Large intestine (tissue), 3 donors: Measurements from ENCODE around the gene FBXL12. TPM values are rescaled to one million over a fixed set of nuclear protein-coding genes. Genes with fewer than 3 reads are reported as not detected.
"Not testable (repeated sequence)": the region's sequence is repeated elsewhere in the genome, so short reads cannot be mapped to it uniquely, and the experiment has no call there.

Experiments used
- DNase-seq, 2 donors: peaks; one replicate each; pipeline versions ENCODE4 v3.0.0 to v3.0.0-alpha.2; 2013
- H3K27ac ChIP-seq: one replicate; pipeline ENCODE4 v1.5.1; 2013; ENCODE audit warnings: low read length
- H3K27me3 ChIP-seq: 2 replicates; pipeline ENCODE4 v1.6.1; 2013; ENCODE audit warnings: low read length; ENCODE audit not compliant: control insufficient read depth, insufficient read depth
- H3K36me3 ChIP-seq: 2 replicates; pipeline ENCODE4 v1.6.1; 2013; ENCODE audit warnings: low read length; ENCODE audit not compliant: control insufficient read depth, insufficient read depth
- H3K4me1 ChIP-seq: one replicate; pipeline ENCODE4 v1.6.1; 2013; ENCODE audit warnings: low read length; ENCODE audit not compliant: control insufficient read depth, insufficient read depth
- H3K4me3 ChIP-seq: one replicate; pipeline ENCODE4 v1.5.1; 2013; ENCODE audit warnings: low read length
- H3K9me3 ChIP-seq: one replicate; pipeline ENCODE4 v1.6.1; 2013; ENCODE audit warnings: mild to moderate bottlenecking, low read depth, low read length, moderate library complexity; ENCODE audit not compliant: control insufficient read depth
- WGBS: methylation state at CpG from one replicate; pipeline ENCODE4 v1.1.5; 2013; ENCODE audit warnings: low lambda C conversion rate; ENCODE audit not compliant: insufficient coverage; 5-methylcytosine and 5-hydroxymethylcytosine counted together
- polyA plus RNA-seq: library from polyadenylated mRNA; unstranded; fragments of 120-200 nt; gene quantifications from one replicate; pipeline ENCODE4 v1.2.1, GENCODE V29; 2013

FBXL12 gene
- polyA plus RNA-seq, 1 donor: 39.2 TPM

DNA sequence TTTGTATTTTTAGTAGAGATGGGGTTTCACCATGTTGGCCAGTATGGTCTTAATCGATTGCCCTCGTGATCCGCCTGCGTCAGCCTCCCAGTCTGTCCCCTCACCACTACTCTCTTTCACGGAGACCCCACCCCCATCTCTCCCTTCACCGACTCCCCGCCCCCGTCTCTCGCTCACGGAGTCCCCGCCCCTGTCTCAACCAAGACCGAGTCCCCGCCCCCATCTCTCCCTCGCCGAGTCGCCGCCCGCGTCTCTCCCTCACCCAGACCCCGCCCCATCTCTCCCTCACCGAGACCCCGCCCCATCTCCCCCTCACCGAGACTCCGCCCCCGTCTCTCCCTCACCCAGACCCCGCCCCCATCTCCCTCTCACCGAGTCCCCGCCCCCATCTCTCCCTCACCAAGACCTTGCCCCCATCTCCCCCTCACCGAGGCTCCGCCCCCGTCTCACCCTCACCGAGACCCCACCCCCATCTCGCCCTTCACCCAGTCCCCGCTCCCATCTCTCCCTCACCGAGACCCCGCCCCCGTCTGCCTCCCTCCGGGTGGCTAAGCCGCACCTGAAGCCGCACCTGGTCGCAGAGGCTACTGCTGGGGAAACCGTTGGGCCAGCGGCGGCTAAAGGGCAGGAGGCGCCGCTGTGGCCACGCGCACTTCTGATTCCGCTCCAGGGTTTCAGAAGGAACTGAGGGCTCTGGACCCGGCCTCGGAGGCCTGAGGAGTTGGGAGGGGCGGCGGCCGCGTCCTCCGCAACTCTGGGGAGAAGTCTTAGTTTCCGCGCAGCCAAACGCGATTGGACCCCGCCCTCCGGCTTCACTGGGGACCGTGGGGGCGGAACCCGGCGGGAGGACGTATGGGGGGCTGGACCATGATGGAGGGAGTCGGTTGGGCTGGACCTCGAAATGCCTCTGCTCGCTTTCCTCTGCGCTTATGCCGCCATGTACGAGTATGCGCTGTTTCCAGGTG, 33.2 kb downstream of the FBXL12 start:
- H3K4me3 ChIP-seq: peak overlapping the region; percentile 65
- DNase-seq: peak; percentile 98
- H3K27me3 ChIP-seq: no peaks in the 10 kb centered on the region
- H3K9me3 ChIP-seq: no peaks in the 10 kb centered on the region
- peak overlapping the region; percentile 97 for H3K27ac ChIP-seq
- no peaks in the 10 kb centered on the region for H3K36me3 ChIP-seq
- H3K4me1 ChIP-seq: peaks cover 29% of the 10 kb centered on the region
- WGBS: no CpG with 5 or more reads among the region's 74 CpGs

DNA sequence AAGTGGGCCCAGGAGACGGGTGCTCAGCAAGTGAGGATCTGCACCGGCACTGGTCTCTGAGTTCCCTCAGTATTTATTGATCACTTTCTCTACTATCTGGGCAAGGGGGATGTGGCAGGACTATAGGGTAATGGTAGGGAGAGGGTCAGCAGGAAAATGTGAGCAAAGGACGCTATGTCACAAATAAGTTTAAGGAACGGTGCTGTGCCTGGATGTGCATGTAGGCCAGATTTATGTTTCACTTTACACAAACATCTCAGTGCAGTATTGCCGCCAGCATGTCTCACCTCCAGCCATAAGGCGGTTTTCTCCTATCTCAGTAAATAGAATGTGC, 34.7 kb downstream of the FBXL12 start:
- Histone ChIP-seq H3K27ac (peak overlapping the region; percentile 83), H3K4me1 (peaks cover 22% of the 10 kb centered on the region), H3K4me3 (peak overlapping the region; percentile 4)
- peak in 1 of 2 donors; percentile 41 for DNase-seq
- not testable (repeated sequence) for H3K9me3 ChIP-seq, H3K36me3 ChIP-seq, H3K27me3 ChIP-seq
- no CpG with 5 or more reads among the region's 6 CpGs for WGBS

DNA sequence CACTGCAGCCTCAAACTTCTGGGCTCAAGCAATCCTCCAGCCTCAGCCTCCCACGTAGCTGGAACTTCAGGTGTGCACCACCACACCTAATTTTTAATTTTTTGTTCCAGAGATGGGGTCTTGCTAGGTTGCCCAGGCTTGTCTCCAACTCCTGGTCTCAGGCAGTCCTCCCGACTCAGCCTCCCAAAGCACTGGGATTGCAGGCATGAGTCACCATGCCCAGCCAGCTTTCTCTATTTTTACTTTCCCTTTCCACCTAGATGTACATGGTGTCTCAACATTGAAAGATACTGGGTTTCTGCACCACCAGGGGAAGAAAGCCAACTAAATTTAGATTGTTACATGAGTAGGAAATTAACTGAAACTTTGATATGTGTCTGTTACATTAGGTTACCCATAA, 36.5 kb downstream of the FBXL12 start:
- WGBS: no CpG with 5 or more reads among the region's 2 CpGs
- Histone ChIP-seq H3K27ac (no peak overlapping the region), H3K4me1 (peaks cover 15% of the 10 kb centered on the region), H3K36me3 (no peaks in the 10 kb centered on the region), H3K9me3 (peaks cover 5% of the 10 kb centered on the region), H3K27me3 (no peaks in the 10 kb centered on the region), H3K4me3 (no peak overlapping the region)
- DNase-seq: no peak

DNA sequence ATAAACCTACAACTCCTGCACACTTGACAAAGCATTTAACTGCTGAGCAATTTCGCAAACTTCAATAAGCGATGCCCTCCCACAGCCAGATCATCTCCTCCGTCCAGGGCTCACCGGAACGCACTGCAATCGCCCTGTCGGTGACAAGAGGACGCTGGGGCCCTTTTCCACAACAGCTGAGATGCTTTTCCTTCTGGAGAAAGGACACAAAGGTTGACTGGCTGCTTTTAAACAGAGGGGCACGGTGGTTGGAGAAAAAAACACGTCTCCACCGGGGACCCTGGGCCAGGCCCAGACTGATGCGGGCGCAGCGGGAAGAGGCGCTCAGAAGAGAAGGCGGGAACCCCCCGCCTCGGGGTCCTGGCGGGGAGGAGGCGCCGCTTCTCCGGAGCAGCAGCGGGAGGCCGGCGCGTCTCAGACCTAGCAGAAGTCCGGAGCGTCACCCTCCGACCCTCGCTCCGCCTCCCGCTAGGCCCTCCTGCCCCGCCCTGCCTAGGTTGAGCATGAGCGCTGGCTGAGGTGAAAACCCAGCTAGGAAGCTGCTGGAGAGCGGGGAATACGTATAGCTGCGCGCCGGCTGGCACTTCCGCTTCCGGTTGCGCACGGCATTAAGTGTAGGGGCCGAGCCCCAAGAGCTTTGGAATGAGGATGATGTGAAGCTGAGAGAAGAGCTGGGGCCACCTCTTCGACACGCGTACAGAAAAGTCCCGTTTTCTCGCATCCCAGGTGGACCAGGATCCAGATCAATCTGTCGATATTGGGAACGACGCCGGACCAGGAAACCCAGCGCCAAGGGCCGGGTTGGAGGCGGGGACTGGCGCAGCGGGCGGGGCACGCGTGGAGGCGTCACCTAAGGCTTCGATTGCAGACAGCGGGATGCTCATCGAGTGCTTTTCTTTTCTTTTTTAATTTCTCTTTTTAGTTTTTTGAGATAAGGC, 50.4 kb downstream of the FBXL12 start, which contains the start of gene ZNF846:
Gene ZNF846 (minus strand): TSS at position 564 of the 938 bp plus-strand sequence. CDS start 3,788 bp downstream, outside the sequence.
- H3K9me3 ChIP-seq: peaks cover 3% of the 10 kb centered on the region
- peak within 1 kb of the TSS; percentile 58 for H3K4me3 ChIP-seq
- WGBS: no CpG with 5 or more reads among the region's 65 CpGs
- H3K36me3 ChIP-seq: peaks cover 9% of the 10 kb centered on the region
- H3K27ac ChIP-seq: peak within 1 kb of the TSS; percentile 92
- DNase-seq: peak; percentile 96 to 99
- no peaks in the 10 kb centered on the region for H3K27me3 ChIP-seq
- peaks cover 6% of the 10 kb centered on the region for H3K4me1 ChIP-seq

Other genes starting within 250 kb of the FBXL12 start
- 24.2 TPM for gene ZNF121, start 234.6 kb downstream of the FBXL12 start, polyA plus RNA-seq
- gene ZNF561, start 197.8 kb downstream of the FBXL12 start, polyA plus RNA-seq: 39.6 TPM
- 16.5 TPM for gene ZNF562, start 144.0 kb downstream of the FBXL12 start, polyA plus RNA-seq
- 17.3 TPM for gene ZNF846, start 50.3 kb downstream of the FBXL12 start, polyA plus RNA-seq
- gene UBL5, start 8.8 kb upstream of the FBXL12 start, polyA plus RNA-seq: 282 TPM
- gene PIN1, start 16.2 kb upstream of the FBXL12 start, polyA plus RNA-seq: 46.2 TPM
- 15.9 TPM for gene OLFM2, start 117.4 kb upstream of the FBXL12 start, polyA plus RNA-seq
- 5.6 TPM for gene COL5A3, start 191.4 kb upstream of the FBXL12 start, polyA plus RNA-seq
- not detected for gene RDH8, start 194.4 kb upstream of the FBXL12 start, polyA plus RNA-seq